HS-27A (cell line): Measurements from ENCODE around the gene MIGA2.

Experiments used
- DNase-seq: peaks from one replicate; pipeline ENCODE4 v3.0.0-alpha.2; 2012; ENCODE audit warnings: low read depth, missing footprints

Gene MIGA2

DNA sequence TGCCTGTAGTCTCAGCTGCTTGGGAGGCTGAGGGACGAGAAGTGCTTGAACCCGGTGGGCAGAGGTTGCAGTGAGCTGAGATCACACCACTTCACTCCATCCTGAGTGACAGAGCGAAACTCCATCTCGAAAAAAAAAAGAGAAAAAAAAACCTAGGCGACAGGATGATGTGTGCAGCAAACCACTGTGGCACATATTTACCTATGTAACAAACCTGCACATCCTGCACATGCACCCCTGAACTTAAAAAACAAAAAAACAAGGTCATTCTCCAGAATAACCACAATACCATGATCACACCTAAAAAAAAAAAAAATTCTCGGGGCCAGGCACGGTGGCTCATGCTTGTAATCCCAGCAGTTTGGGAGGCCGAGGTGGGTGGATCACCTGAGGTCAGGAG lies 37.0 kb downstream of the MIGA2 start:
- DNase-seq, result no peak

DNA sequence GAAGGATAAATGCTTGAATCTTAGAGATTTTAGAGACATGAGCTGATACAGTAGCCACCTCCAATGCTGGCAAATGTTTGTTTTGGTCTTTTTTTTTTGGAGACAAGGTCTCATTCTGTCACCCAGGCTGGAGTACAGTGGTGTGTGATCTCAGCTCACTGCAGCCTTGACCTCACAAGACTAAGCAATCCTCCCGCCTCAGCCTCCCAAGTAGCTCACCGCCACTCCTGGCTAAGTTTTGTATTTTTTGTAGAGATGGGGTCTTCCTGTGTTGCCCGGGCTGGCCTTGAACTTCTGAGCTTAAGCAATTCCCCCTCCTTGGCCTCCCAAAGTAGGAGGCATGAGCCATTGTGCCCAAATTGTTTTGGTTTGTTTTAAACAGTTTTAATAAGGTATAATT lies 37.7 kb downstream of the MIGA2 start:
- DNase-seq, result no peak

DNA sequence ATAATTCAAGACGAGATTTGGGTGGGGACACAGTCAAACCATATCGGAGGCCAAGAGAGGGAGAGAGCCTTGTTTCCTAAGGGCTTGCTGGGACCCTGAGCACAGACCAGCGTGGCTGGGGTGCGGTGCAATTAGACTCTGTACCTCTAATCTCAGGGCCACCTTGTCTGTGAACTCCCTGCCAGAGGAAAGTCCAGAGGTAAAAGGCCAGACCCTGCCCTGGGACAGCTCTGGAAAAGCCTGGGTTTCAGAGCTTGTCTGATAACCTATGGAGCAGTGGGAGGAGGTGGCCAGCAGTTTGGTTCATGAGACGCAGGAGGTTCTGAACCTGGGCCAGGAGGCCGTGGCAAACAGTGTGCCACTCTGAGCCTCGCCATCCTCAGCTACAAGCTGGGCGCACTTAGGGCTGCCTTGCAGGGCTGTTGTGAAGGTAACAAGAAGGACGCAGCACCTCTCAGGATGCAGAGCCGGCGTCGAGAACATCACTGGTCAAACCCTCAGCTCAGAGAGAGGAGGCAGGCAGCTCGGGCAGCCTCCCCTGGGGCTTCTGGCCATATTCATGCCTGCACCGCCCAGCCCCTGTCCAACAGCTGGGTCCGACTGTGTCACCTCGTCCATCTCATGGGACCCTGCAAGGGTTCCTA lies 39.7 kb downstream of the MIGA2 start:
- no peak for DNase-seq

DNA sequence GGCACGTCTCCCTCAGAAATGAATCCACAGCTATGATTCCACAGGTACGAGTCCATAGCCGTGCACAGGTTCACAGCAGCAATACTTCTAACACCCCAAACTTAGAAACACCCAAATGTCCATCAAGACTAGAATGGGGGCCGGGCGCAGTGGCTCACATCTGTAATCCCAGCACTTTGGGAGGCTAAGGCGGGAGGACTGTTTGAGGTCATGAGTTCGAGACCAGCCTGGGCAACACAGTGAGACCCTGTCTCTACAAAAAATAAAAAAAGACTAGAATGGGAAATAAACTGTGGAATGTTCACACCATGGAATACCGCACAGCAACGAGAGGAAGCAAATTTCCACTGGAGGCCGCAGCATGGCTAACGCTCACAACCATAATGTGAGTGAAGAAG lies 40.2 kb downstream of the MIGA2 start:
- DNase-seq, result no peak

DNA sequence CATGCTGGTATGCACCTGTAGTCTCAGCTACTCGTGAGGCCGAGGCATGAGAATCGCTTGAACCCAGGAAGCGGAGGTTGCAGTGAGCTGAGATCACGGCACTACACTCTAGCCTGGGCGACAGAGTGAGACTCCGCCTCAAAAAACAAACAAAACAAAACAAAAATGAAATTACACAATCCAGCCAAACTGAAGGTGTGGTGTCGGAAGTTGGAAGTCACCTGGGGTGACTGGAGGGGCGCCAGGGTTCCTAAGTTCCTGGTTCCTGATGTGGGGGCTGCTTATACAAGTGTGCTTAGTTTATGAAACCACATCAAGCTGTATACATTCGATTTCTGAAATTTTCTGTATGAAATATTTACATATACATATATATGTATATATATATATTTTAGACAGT lies 40.8 kb downstream of the MIGA2 start:
- no peak for DNase-seq

DNA sequence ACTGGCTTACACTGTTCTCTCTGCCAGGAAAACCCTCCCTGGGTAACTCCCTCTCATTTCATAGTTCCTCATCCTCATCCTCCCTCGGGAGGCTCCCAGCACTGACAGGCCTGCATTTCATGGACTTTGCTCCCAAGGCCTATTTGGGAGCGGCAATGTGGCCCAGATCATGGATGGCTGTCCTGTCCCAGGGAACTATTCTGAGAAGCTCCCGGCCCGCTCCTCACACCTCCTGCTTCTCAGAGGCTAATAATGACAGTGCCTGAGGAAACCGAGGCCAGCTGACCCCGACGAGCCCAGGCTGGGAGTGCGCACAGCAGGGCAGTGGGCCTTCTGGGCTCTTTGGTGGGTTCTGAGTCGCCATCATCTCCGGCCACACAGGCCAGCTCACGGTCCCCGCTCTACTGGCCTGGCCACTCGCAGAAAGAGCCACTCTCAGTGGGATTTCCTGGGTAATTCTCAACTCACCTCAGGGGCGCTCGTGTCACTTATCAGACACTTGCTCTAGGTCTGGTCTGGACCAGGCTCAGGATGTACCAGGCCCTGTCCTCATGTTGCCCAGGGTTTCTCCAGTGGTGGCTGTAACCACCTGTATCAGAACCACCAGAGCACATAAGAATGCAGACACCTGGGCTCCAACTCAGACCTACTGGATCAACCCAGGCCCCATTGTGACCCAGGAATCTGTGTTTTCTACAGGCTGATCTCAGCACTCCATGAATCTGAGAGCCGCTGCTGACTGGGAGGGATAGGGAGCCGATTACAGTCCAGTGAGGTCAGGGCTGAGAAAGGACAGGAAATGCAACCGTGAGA lies 42.5 kb downstream of the MIGA2 start:
- DNase-seq, result no peak

DNA sequence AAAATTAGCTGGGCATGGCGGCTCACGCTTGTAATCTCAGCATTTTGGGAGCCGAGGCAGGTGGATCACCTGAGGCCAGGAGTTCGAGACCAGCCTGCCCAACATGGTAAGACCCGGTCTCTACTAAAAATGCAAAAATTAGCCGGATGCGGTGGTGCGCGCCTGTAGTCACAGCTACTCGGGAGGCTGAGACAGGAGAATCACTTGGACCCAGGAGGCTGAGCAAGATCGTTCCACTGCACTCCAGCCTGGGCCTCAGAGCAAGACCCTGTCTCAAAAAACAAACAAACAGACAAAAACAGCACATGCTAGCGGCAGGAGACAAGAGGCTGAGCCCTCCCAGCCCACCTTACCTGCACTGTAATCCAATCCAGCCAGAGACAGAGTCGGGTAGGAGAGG lies 43.4 kb downstream of the MIGA2 start:
- DNase-seq, result no peak

DNA sequence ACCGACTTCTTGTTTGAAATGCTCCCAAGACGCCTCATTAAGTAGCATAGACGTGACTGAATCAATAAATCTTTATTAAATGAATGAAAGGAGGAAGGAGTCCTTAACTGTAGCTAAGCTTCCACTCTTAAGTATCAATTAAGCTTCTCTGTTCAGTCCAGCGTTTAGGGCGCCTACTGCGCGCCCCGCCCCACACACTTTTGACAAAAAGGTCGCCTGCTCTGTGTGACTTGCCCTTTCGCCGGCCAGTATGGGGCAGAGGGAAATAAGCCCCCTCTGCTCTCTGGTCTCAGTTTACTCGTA lies 43.8 kb downstream of the MIGA2 start:
- DNase-seq, result no peak

DNA sequence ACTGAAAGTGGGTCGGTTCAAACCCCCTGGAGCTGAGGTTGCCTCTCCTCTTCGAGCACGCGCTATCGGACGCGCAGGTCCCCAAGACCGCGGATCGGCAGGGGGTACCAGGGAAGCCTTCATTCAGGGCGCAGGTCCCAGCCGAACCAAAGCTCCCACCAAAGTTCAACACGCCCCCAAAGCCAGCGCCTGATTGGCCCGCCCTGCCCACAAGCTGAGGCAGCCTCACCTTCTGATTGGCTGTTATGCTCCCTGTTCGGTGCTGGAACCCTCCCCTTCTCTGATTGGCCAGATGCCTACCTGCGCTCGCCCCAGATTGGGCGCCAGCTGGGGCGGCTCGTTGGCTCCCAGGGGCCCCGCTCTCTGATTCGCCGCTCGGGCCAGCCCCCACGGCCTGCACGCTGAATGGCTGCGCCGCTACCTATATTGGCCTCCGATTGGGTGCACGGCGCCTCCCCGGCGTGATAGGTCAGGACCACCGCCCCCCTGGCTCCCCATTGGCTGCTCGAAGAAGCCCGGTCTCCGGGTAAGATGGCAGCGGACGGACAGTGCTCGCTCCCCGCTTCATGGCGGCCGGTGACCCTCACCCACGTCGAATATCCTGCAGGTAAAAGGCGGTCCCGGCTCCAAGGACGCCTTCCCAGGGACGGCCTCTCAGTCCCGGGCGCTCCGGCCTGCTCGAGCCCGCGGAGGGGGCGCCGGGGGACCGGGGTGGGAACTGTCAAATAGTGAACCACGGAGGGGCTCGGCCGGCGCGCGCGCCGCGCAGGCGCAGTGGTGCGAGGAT lies 44.4 kb downstream of the MIGA2 start, which contains the start of gene DOLPP1:
Gene DOLPP1, plus strand, starts transcription at position 511 of the 787 bp plus-strand sequence. Its CDS starts 21 bp downstream, at position 532.
- peak; percentile 96 for DNase-seq

DNA sequence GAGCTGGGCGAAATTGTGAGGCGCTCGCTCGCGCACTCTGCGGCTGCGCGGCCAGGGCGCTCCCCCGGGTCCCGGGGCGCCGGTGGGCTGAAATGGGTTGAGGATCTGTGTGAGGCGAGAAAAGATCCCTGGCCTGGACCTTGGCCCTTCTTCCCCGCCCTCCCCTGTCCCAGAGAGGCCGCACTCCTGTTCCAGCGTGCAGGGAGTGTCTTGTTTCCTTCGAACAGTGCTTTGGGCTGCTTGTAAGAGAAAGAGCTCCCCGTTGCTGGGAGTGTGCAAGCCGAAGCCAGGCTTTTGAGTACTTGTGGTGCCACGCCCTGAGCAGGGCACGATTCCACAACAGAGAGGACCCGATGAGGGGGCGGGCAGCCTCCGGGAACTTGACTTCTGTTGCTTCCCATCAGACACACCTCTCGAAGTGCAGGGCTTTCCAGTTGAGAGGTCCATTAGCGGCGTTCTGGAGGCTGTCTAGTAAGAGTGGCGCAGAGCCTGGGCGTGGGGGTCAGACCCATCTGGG lies 45.0 kb downstream of the MIGA2 start:
- peak; percentile 9 for DNase-seq

DNA sequence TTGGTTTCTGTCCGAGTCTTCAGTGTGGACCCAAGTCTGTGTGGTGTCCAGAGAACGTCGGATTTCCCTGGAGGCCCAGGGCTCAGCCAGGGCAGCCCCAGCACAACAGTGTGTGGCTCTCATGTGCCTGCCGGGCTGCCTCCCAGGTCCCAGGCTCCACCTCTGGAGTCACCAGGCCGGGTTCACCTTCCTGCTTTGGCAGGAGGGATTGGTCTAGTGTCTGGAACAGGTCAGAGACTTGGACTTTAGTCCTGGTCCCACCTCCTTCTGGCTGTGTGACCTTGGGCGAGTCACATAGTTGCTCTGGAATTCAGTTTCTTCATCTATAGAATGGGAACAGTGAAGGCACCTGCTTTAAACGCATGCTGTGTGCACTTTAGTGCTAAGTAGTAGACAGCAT lies 47.7 kb downstream of the MIGA2 start:
- DNase-seq, result no peak

DNA sequence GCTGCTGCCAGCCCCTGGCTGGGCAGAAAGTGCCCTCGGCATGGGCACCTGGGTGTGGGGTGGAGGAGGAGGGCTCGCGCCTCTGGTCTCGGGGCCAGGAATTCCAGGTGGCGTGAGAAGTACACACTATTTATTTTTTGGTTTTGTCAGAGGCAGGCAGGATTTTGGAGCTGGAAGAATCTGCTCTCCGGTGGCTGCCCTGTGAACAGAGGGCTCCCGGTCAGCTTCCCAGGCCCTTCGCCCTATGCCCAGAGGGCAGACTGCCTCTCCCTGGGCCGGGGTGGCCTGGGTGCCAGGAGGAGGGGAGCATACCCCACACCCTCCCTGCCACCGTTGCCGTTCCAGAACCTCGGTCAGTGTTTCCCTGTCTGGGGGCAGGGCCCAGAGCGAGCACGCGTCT lies 52.8 kb downstream of the MIGA2 start:
- no peak for DNase-seq

DNA sequence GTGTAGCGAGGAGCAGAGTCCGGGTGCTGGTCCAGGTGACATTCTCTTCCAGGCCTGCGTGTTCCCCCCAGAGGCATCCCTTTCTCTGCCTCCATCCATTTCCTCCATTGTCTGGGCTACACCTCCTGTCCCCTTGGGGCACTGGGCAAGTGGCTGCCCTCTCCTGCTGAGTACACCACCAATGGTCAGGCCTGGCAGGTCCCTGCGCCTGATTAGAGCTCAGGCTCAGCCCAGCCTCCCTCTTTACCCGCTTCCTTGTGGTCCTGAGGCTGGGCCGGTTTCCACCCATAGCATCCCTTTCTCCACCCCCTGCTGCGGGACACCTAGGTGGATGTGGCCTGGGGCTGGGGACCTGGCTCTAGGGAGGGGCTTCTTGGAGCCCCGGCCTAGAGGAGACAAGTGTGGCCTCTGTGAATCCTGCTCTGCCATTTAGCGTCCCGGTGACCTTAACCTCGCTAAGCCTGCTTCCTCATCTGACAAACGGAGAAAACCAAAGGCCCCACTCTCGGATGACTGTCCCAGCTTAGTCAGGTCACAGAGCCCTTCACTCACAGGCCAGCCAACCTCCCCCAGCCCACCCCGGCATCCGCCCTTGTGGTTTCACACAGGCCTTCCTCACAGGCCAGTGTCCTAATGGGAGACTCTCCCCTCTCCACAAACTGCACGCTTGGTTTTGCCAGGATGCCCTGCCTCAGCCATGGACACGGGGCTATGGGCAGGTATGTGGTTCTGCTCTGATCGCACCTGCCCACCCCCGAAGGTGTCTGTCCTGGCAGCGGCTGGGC lies 57.4 kb downstream of the MIGA2 start:
- no peak for DNase-seq

DNA sequence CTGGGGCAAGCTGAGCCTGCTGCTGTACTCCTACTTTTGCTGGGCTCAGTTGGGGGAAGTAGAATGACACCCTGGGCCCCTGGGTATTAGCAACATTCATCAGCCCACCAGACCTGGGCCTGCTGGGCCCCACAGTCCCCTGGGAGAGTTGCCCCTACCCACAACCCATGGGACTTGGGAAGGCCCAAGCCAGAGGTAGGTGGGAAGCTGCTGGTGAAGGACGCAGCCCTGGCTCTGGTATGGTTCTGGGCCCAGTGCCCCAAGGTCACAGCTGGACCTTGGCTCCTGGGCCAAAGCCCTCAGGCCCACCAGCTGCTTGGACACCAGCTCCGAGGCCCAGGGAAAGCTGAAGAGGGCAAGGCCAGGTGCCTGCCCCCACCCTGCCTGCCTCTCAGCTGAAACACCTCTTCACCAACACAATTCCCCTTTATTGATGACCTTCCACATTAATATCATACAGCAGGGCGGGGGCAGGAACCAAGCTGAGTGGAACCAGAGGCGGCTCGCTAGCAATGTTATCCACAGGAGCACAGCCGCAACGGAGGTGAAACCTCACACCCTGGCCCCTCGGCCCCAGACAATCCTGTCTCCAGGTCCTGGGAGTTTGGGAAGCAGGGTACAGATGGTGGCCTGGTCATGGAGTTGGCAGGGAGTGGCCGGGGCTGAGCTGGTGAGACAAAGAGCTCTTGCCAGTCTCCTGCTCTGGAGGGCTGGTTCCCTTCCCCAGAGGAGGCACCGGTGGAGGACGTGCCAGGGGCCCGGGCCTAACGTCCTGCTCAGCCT lies 58.2 kb downstream of the MIGA2 start:
- DNase-seq, result no peak

DNA sequence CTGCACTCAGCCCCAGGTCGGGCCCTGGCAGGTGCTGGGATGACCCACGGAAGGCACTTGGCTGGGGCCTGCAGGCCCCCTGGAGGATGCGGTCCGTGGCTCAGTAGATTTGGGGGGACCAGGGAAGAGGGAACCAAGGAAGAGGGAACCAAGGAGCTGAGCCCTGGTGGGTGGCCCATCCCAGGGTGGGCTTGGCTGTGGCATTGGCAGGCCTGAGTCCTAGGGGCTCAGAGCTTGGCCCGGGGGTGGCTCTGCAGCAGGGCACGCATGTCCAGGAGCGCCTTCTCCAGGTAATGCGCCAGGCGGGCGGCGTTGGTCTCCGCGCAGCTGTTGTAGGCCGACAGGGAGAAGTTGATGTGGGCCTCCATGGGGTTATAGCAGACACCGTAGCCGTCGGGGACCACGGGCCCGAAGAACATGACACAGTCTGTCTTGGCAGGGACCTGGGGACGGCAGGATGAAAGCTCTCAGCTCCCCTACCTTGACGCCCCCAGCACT lies 58.8 kb downstream of the MIGA2 start:
- DNase-seq, result no peak

DNA sequence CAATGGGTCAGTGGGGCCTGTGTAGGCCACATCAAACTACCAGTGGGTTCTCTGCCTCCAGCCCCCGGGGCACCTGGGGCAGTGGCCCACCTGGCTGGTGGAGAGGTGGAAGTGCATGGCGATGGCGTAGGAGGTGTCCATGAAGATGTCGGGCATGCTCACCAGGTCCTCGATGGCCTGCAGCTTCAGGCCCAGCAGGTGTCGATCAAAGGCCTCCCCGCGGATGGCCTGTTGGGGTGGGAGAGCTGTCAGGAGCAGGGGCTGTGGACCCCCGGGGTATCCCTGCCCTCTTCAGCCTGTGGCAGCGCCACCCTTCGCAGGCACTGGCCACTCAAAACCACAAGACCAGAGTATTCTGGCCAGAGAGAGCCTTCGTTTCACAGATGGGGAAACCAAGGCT lies 59.5 kb downstream of the MIGA2 start:
- no peak for DNase-seq

DNA sequence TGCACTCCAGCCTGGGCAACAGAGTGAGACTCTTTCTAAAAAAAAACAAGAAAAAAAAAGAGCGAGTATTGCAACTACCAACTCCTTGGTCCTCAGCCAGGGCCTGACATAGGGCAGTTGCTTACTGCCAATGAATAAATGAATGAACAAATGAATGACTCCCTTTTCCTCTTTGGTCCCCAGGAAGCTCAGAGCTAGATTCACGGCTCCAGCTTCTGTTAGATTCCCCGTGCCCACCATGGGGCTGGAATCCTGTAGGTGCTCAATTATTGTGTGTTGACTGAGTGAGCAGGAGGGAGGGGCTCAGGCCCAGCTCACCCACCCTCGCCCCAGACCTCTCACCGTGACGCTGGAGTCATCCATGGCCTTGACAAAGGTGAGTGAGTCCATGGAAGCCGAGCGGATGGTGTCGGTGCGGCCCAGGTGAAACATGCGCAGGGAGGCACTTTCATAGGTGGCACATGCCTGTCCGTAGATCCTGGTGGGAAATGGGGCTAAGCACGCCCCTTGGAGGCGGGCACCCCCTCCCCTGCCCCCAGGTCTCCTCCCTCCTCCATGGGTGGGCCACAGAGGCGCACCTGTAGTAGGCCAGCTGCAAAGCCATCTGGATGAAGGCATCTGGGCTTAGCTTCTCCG lies 61.4 kb downstream of the MIGA2 start:
- no peak for DNase-seq

DNA sequence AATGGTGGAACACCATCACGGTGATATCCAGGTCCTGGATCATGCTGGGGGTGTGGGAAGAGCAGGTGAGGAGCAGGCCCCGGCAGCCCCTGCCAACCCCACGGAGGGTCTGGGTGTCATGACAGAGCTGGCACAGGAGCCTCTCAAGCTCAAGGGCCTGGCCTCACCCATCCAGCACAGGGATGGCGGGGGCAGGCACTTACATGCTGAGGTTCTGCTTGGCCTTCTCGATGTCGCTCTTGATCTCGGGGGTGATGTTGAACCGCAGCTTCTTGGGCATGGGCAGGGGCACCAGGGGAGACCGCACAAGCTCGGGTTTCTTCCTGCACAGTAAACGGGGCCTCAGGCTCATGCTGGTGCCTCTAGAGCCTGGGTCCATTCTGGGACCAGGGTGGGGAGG lies 61.9 kb downstream of the MIGA2 start:
- no peak for DNase-seq

DNA sequence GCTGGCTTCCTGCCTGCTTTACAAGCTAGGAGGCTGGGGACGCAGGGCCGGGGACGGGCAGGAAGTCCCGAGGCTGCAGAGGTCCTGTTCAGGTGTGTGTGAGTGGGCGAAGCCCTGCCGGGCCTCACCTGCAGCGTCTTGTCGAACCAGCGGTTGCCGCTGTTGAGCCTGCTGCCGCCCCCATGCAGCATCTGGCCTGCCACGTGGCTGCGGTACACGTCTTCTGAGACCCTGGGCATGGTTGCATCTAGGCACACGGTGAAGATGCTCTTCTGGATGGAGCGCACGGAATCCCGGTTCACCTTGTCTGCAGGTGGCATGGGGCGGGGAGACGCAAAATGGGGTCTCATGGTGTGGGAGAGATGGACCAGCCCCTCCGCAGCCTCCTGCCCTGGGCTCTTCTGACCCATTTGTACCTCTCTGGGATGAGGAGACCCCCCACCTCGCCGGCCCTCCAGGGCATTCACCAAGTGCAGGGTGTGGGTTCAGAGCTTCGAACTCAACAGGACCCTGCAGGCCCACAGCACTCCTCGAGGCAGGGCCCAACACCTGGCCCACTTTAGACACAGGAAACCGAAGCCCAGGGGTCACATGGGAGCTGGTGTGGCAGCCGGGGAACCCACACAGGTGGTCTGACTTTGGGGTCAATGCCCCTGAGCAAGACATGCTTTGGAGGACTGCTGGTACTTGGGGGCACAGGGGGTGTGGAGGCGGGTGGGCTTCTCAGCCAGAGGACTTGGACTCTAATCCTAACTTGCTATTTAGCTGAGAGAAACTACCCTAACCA lies 64.2 kb downstream of the MIGA2 start:
- DNase-seq, result no peak

DNA sequence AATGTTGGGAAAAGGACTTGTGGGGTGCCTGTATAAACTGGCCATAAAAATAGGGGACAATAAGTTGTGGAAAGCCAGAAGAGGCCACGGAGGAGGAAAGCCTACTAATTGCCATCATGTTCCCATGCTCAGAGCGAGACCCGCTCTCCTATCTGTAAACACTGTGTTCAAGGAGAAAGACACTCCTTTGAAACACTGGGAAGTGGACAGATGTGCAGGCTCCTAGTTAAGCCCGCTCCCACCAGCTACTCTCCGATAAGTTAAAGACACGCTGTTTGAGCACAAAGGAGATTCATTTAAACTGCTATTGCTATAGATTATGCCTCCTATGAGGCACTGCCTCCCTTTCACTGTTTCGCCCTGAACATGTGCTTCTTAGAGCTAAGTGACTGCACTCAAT lies 64.9 kb downstream of the MIGA2 start:
- DNase-seq, result no peak
